Gastrocnemius medialis (tissue), 4 donors: ENCODE results near the gene PPEF1.

Experiments used
- POLR2A ChIP-seq, 2 donors: fragments of 450-650 bp; IDR thresholded peaks; one replicate each; pipeline ENCODE4 v1.6.1; 2017; ENCODE audit warnings: antibody characterized with exemption in 2 of 2, mild to moderate bottlenecking in 2 of 2, moderate library complexity in 2 of 2
- TF ChIP-seq, protein P1 (sequence below), 5 experiments: fragments of 450-650 bp in 3 of 5; fragments of 200-600 bp in 2 of 5; sonication (generic) in 2 of 5; IDR thresholded peaks in 4 of 5; conservative IDR thresholded peaks in 1 of 5; 1 replicate in 4 of 5; 2 replicates in 1 of 5; pipeline ENCODE4 v1.5.1; 2016 to 2019; ENCODE audit warnings: antibody characterized with exemption in 5 of 5, mild to moderate bottlenecking in 3 of 5, moderate library complexity in 3 of 5

- TF ChIP-seq, protein P1, sequence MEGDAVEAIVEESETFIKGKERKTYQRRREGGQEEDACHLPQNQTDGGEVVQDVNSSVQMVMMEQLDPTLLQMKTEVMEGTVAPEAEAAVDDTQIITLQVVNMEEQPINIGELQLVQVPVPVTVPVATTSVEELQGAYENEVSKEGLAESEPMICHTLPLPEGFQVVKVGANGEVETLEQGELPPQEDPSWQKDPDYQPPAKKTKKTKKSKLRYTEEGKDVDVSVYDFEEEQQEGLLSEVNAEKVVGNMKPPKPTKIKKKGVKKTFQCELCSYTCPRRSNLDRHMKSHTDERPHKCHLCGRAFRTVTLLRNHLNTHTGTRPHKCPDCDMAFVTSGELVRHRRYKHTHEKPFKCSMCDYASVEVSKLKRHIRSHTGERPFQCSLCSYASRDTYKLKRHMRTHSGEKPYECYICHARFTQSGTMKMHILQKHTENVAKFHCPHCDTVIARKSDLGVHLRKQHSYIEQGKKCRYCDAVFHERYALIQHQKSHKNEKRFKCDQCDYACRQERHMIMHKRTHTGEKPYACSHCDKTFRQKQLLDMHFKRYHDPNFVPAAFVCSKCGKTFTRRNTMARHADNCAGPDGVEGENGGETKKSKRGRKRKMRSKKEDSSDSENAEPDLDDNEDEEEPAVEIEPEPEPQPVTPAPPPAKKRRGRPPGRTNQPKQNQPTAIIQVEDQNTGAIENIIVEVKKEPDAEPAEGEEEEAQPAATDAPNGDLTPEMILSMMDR (IDR thresholded peaks at IDR 0.05 in 4 of 5, conservative IDR thresholded peaks at IDR 0.05 in 1 of 5): no peak
- TF ChIP-seq POLR2A (IDR thresholded peaks at IDR 0.05): no peak
Observed at GRCh38 chrX:18761750-18762149, 54.3 kb downstream of the PPEF1 start.
